Endothelial cell of coronary artery (primary cell): ENCODE measurements around the gene TBPL1. TPM values are rescaled to one million over a fixed set of nuclear protein-coding genes. Genes with fewer than 3 reads are reported as not detected.

Experiments
- total RNA-seq: library from RNA; depleted of rRNA; stranded (reverse); fragments of >200 nt; gene quantifications from 2 replicates; pipeline ENCODE4 v1.2.3, GENCODE V29; 2014

TBPL1 gene
- total RNA-seq, result 18.0 and 23.3 TPM in 2 replicates

GRCh38 chr6:133952815-133953633 is at the start of gene TBPL1:
Gene TBPL1 (plus strand): TSS chr6:133953224. CDS start chr6:133980126, 26,902 bp downstream.

Other genes with a start within 250 kb of the TBPL1 start
- 0.19 TPM in 1 of 2 replicates, not detected in the other for gene TCF21, start 64.1 kb upstream of the TBPL1 start, total RNA-seq
- gene SLC2A12, start 99.4 kb downstream of the TBPL1 start, total RNA-seq, result 0.19 and 0.27 TPM in 2 replicates